ENCODE results near the gene FLCN.

DNA sequence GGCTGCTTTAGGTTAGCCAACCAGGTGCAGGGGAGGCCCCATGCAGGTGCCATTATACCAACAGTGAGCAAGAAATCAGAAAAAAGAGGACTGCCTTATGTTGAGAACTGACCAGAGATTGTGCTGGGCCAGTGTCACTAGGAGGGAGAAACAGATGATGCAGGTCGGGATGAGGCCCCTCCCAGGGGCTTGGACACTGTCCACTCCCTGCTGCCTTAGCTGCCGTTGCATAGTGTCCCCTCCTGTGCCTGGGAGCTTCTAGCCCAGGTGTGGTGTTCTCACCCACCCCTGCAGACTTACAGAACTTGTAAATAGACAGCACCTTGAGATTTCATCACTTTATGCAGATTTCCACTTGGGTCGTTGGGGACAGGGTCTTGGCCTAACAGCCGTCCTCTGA is 67.6 kb downstream of the FLCN start:
- no peak for TF ChIP-seq CTCF (IDR thresholded peaks at IDR 0.05)
- TF ChIP-seq POLR2A (IDR thresholded peaks at IDR 0.05): no peak

Measured in testis (tissue), 2 donors.